T-helper 2 cell treated with Interferon-gamma antibody and Interleukin-4, amounts not matched to agents 5 μg/mL and 100 μg/mL, for 36 hours (primary cell): Measurements from ENCODE around the gene AMZ2.
"Not testable (repeated sequence)": the region's sequence is repeated elsewhere in the genome, so short reads cannot be mapped to it uniquely, and the experiment has no call there.

Source experiments
- DNase-seq: peaks from one replicate; pipeline ENCODE4 v3.0.0; 2021; ENCODE audit warnings: low spot score
- H3K27ac Mint-ChIP-seq: one replicate; pipeline ENCODE4 v1.8.0; 2021; ENCODE audit warnings: mild to moderate bottlenecking, mixed read lengths
- H3K27me3 Mint-ChIP-seq: one replicate; pipeline ENCODE4 v1.8.0; 2021; ENCODE audit warnings: low read depth, mixed read lengths
- H3K36me3 Mint-ChIP-seq: one replicate; pipeline ENCODE4 v1.8.0; 2021; ENCODE audit warnings: low read depth, mixed read lengths
- H3K4me1 Mint-ChIP-seq: one replicate; pipeline ENCODE4 v1.8.0; 2021; ENCODE audit warnings: low read depth, mixed read lengths
- H3K4me3 Mint-ChIP-seq: one replicate; pipeline ENCODE4 v1.8.0; 2022; ENCODE audit warnings: mild to moderate bottlenecking, moderate library complexity, mixed read lengths
- H3K9me3 Mint-ChIP-seq: one replicate; pipeline ENCODE4 v1.8.0; 2021; ENCODE audit warnings: mixed read lengths

The AMZ2 gene, protein sequence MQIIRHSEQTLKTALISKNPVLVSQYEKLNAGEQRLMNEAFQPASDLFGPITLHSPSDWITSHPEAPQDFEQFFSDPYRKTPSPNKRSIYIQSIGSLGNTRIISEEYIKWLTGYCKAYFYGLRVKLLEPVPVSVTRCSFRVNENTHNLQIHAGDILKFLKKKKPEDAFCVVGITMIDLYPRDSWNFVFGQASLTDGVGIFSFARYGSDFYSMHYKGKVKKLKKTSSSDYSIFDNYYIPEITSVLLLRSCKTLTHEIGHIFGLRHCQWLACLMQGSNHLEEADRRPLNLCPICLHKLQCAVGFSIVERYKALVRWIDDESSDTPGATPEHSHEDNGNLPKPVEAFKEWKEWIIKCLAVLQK

DNA sequence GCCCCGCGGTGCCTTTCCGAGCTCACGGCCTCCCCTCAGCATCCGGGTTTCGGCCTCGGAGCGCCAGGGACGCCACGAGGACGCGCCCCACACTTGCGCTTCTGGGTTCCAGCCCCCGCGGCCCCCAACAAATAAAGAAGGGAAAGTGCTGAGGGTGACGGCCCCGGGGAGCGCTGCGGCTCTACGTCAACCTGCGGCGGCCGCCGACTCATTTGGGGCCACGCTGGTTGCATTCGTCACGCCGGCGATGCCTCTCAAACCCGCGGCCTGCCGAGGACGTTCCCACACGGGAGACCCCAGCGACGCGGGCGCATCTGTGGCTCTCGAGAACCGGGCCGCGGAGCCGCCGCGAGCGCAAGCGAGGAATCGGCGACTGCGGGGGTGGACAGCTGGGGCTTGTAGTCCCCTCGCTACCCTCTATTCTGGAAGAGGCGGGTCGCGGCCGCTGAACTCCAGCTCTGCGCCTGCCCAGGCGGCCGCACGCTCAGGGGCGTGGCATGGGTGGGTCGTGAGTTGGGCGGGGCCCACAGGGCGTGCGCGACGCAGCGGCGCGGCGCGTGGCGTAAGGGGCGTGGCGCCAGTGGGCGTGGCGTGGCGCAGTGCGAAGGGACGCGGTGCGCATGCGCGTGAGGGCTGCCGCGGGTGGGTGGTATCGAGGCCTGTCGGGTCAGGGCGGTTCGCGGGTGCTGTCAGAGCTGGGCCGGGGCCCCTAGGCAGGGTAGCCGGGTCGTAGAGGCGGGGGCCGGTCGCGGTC, at the start of gene AMZ2:
TSS of gene AMZ2 (plus strand) at position 599 of the 754 bp plus-strand sequence. CDS start 2,145 bp downstream, outside the sequence.
- peak; percentile 98 for DNase-seq
- Mint-ChIP-seq H3K4me3 (peak within 1 kb of the TSS; percentile 87), H3K36me3 (peaks cover 30% of the 10 kb centered on the region), H3K9me3 (no peaks in the 10 kb centered on the region), H3K27me3 (no peaks in the 10 kb centered on the region), H3K4me1 (peaks cover 40% of the 10 kb centered on the region), H3K27ac (peak within 1 kb of the TSS; percentile 94)

DNA sequence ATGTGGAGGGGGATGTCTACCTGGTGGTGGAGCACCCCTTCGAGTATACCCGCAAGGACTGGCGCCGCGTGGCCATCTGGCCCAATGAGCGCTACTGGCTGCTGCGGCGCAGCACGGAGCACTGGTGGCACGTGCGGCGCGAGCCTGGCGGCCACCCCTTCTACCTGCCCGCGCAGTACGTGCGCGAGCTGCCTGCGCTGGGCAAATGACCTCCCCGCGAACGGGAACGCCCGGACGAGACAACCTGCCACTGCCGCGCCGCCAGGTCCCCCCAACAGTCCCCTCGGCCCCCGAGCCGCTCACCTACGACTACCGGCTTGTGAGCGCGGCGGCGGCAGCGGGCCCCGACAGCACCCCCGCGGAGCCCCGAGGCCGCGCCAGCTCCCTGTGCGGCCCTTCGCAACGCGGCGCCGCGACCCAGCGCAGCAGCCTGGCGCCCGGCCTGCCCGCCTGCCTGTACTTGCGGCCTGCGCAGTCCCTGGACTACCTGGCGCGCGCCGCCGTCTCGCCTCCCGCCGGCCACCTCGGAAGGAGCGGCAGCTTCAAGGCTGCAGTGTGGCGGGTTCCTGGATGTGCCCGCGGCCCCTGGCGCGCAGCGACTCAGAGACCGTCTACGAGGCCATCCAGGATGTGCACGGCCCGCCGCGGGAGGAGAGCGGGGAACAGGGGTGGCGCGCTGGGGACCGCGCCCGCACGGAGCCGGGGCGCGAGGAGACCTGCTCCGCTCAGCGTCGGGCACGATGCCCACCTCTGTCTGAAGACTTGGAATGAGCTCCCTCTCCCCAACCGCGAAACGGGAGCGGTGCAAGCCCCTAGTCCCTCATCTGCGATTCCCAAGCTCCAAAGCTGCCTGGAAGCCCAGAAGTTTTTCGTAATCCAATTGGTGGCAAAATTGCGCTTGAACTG, 48.7 kb upstream of the AMZ2 start:
- no peak overlapping the region for H3K27ac Mint-ChIP-seq
- peaks cover 19% of the 10 kb centered on the region for H3K4me1 Mint-ChIP-seq
- DNase-seq = peak; percentile 42
- H3K27me3 Mint-ChIP-seq = peaks cover 52% of the 10 kb centered on the region
- H3K4me3 Mint-ChIP-seq = peak overlapping the region; percentile 75
- no peaks in the 10 kb centered on the region for H3K9me3 Mint-ChIP-seq
- peaks cover 2% of the 10 kb centered on the region for H3K36me3 Mint-ChIP-seq

DNA sequence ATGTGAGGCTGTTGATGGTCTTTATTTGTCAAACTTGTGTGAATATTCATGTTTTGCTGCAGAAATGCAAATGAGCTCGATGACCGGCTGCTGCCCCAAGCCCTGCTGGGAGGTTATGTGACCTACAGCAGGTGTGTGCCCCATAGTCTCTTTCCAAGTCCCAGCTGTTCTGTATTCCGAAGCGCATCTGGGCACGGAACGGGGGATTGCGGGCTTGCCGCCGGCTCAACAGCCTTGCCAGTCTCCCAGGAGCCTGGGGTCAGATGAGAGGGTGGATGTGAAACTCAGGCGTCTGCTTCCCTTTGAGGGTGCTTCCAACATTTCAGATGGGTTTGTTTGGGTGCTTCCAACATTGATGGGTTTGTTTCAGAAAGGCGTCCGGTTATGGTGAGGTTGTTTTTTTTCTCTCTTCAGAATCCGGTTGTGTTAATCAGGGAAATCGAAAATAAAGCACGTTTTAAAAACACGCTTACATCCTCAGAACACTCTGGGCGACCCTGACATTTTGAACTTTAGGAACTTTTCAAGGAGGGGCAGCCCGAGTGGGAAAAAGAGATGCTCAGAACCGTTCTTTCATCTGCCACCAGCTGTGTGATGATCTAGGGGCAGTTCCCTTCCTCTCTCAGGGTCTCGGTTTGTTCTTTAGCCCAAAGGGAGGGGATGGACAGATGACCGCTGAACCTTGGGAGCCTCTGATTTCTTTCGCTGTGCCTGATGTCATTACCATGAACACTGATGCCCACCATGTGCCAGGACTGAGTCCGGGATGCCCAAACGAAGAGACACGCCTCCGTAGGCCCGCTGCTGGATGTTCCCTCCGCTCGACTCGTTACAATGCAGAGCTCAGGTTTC, 47.8 kb upstream of the AMZ2 start:
- no peaks in the 10 kb centered on the region for H3K9me3 Mint-ChIP-seq
- H3K4me1 Mint-ChIP-seq = peaks cover 19% of the 10 kb centered on the region
- peak overlapping the region; percentile 26 for H3K27ac Mint-ChIP-seq
- peaks cover 2% of the 10 kb centered on the region for H3K36me3 Mint-ChIP-seq
- peaks cover 45% of the 10 kb centered on the region for H3K27me3 Mint-ChIP-seq
- no peak for DNase-seq
- peak overlapping the region; percentile 75 for H3K4me3 Mint-ChIP-seq

DNA sequence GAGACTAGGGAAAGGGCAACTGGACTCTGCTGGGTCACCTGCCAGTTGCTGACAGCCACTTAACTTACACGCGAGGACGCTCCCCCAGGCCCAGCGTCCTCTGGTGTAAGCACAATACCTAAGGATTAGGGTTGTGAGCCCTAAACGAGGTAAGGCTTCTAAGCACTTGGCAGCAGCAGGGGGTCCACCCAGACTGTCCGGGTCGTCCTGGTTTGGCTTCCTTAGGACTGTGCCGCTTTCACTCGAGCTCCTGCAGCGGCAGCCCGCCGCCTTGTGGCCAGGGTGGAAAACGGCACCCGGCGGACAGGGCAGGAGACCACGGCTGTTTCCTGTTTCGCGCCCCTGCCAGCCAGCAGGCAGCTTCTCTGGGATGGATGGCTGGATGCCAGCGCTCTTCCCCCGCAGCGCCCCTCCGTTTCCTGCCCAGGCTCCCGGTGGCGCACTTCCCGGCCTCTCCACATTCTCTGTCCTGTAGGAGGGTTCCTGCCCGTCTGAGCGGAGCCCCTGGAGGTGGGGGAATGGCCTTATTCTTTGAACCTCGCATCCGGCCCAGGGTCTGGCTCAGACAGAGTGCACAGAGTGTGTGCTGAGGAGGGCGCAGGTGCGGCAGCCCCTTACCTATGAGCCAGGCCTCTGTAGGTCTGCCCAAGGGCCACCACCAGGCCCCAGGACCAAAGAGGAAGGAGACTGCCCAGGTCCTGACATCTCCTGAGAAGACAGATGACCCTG, 47.0 kb upstream of the AMZ2 start:
- Mint-ChIP-seq H3K9me3 (no peaks in the 10 kb centered on the region), H3K27ac (peak overlapping the region; percentile 26)

DNA sequence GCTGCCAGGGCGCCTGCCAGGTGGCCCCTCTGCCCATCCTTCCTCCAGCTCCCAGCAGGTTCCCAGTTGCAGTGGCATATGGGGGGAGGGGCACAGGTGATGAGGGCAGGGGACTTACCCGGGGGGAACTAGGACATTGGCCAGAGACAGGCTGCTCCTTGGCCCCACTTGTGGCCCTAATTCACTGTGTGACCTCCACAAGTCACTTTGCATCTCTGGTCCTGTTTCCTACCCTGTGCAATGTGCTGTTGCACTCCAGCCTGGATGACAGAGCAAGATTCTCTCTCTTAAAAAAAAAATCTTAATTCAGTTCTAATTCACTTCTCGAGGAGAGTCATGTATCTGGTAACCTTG, 46.4 kb upstream of the AMZ2 start:
- peak overlapping the region; percentile 75 for H3K4me3 Mint-ChIP-seq
- peaks cover 34% of the 10 kb centered on the region for H3K27me3 Mint-ChIP-seq
- not testable (repeated sequence) for DNase-seq, H3K9me3 Mint-ChIP-seq, H3K27ac Mint-ChIP-seq, H3K36me3 Mint-ChIP-seq
- peaks cover 18% of the 10 kb centered on the region for H3K4me1 Mint-ChIP-seq

More for the DNA sequence above, 47.0 kb upstream of the AMZ2 start:
- H3K4me3 Mint-ChIP-seq = peak overlapping the region; percentile 75
- H3K27me3 Mint-ChIP-seq = peaks cover 37% of the 10 kb centered on the region
- peak; percentile 76 for DNase-seq
- peaks cover 17% of the 10 kb centered on the region for H3K4me1 Mint-ChIP-seq
- H3K36me3 Mint-ChIP-seq = no peaks in the 10 kb centered on the region

DNA sequence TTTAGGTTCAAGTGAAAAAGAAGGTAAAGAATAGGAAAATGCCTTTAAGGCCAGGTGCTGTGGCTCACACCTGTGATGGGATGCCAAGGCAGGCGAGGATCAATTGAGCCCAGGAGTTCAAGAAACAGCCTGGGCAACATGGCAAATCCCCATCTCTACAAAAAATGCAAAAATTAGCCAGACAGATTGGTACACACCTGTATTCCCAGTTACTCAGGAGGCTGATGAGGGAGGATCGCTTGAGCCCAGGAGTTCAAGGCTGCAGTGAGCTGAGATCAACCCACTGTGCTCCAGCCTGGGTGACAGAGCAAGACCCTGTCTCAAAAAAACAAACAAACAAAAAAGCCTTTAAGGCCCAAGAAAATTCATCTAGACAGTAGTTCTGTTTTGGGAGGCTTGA, 45.5 kb upstream of the AMZ2 start:
- H3K4me3 Mint-ChIP-seq, DNase-seq, H3K9me3 Mint-ChIP-seq, H3K27ac Mint-ChIP-seq, H3K36me3 Mint-ChIP-seq: not testable (repeated sequence)
- Mint-ChIP-seq H3K4me1 (peaks cover 21% of the 10 kb centered on the region), H3K27me3 (peaks cover 30% of the 10 kb centered on the region)

DNA sequence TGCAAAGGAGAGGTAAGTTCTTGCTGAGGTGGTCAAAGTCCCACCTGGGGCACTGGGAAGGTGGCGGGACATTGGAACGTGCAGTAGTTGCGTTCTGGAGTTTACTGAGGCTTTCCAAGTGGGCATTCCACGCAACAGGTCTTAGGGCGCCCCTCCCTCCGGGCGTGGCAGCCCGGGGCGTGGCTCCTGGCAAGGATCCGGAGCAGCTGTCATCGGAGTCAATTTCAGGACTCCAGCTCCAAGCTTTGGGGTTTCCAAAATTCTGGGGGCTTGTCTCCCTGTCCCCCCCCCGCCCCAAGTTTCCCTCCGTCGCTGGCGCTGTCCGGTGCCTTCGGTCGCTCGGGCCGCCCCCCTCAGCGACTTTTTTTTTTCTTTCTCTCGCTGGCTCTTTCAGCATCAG, 43.1 kb upstream of the AMZ2 start:
- H3K4me1 Mint-ChIP-seq = peaks cover 25% of the 10 kb centered on the region
- H3K4me3 Mint-ChIP-seq = peak overlapping the region; percentile 82
- peaks cover 13% of the 10 kb centered on the region for H3K27me3 Mint-ChIP-seq
- H3K36me3 Mint-ChIP-seq = peaks cover 23% of the 10 kb centered on the region
- H3K27ac Mint-ChIP-seq = peak overlapping the region; percentile 20
- H3K9me3 Mint-ChIP-seq = no peaks in the 10 kb centered on the region
- no peak for DNase-seq

DNA sequence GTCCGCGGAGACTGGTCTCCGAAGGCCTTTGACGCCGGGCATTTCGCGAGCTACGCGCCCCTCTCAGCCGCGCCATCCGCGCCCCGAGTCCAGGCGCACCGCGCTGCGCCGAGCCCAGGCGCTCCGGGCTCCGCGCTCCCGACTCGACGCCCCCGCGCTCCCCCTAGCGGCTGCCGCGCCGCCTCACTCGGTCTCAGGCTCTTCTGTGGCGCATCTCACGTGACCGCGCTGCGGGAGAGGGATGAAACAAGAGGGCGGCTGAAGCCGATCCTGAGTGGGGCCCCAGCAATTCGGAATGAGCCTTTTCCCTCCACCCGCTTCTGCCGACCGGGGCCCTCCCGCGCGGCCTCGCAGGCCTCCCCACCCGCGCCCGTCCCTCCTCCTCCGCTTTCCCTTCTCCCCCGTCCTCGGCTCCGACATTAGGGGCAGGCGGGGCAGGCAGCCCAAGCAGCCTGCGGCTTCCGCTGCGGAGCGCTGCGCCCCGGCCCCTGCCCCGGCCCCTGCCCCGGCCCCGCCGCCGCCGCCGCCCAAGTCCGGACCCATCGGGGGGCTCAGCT, 42.5 kb upstream of the AMZ2 start:
- Mint-ChIP-seq H3K36me3 (peaks cover 27% of the 10 kb centered on the region), H3K4me3 (peak overlapping the region; percentile 82), H3K9me3 (no peaks in the 10 kb centered on the region), H3K27me3 (peaks cover 7% of the 10 kb centered on the region), H3K4me1 (peaks cover 20% of the 10 kb centered on the region), H3K27ac (peak overlapping the region; percentile 85)
- peak; percentile 92 for DNase-seq

DNA sequence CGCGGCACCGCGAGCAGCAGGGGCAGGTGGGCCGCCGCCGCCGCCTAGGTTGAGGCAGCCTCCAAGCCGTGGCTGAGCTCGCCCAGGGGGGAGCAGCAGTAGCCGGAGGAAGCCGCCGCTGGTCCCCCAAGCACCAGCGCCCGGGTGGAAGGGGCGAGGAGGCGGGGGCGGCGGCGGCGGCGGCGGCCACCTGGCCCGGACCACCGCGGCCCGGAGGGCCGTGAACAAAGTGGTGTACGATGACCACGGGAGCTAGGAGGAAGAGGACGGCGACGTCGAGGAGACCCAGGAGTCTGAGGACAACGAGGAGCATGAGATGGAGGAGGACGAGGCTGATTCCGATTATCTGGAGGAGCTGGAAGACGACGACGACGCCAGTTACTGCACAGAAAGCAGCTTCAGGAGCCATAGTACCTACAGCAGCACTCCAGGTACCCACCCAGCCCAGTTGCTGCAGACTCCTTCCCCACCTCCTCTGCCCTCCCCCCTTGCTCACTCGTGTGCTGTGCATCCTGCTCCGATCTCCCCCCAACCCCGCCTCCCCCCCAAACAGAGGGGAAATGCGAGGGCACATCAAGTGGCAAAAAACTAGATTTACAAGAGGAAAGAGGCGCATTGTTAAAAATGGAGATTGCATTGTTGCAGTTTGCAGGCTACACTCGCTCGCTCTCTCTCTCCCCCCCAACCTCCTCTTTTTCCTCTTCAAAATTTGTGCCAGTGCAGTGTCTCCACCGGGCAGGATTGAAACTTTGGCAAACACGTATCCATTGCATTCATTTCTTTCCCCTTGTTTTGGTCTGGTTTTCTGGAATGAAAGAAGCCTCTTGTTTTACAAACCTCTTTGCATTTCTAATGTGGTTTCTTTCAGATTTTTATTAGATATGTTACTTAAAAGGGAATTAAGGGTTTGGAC, 41.8 kb upstream of the AMZ2 start:
- H3K36me3 Mint-ChIP-seq = peaks cover 34% of the 10 kb centered on the region
- DNase-seq = no peak
- peaks cover 5% of the 10 kb centered on the region for H3K27me3 Mint-ChIP-seq
- no peaks in the 10 kb centered on the region for H3K9me3 Mint-ChIP-seq
- H3K4me1 Mint-ChIP-seq = peaks cover 21% of the 10 kb centered on the region
- H3K4me3 Mint-ChIP-seq = peak overlapping the region; percentile 88
- H3K27ac Mint-ChIP-seq = peak overlapping the region; percentile 97

DNA sequence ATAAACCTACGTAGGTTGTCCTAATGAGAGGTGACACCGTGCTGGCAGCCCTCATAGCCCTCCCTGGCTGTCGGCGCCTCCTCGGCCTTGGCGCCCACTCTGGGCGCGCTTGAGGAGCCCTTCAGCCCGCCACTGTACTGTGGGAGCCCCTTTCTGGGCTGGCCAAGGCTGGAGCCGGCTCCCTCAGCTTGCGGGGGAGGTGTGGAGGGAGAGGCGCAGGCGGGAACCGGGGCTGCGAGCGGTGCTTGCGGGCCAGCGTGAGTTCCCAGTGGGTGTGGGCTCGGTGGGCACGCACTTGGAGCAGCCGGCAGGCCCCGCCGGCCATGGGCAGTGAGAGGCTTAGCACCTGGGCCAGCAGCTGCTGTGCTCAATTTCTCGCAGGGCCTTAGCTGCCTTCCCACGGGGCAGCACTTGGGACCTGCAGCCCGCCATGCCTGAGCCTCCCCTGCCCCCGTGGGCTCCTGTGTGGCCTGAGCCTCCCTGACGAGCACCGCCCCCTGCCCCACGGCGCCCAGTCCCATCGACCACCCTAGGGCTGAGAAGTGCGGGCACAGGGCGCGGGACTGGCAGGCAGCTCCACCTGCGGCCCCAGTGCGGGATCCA, 40.1 kb upstream of the AMZ2 start:
- DNase-seq = no peak
- Mint-ChIP-seq H3K9me3 (no peaks in the 10 kb centered on the region), H3K27me3 (peaks cover 5% of the 10 kb centered on the region), H3K4me1 (peaks cover 21% of the 10 kb centered on the region), H3K4me3 (peak overlapping the region; percentile 88), H3K36me3 (peaks cover 39% of the 10 kb centered on the region), H3K27ac (peak overlapping the region; percentile 10)

DNA sequence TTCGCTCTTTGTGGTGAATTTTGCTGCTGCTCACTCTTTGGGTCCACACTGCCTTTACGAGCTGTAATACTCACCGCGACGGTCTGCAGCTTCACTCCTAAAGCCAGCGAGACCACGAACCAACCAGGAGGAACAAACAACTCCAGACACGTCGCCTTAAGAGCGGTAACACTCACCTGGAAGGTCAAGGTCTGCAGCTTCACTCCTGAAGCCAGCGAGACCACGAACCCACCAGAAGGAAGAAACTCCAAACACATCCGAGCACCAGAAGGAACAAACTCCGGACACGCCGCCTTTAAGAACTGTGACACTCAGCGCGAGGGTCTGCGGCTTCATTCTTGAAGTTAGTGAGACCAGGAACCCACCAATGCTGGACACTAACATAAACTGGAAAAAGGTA, 39.2 kb upstream of the AMZ2 start:
- not testable (repeated sequence) for DNase-seq, H3K27me3 Mint-ChIP-seq, H3K27ac Mint-ChIP-seq, H3K9me3 Mint-ChIP-seq
- Mint-ChIP-seq H3K4me1 (peaks cover 30% of the 10 kb centered on the region), H3K36me3 (peaks cover 47% of the 10 kb centered on the region), H3K4me3 (peak overlapping the region; percentile 9)
